ENCODE measurements around the gene KRT84. TPM values are rescaled to one million over a fixed set of nuclear protein-coding genes. Genes with fewer than 3 reads are reported as not detected.
"Not testable (repeated sequence)": the region's sequence is repeated elsewhere in the genome, so short reads cannot be mapped to it uniquely, and the experiment has no call there.

Gene KRT84
- polyA plus RNA-seq, 3 donors: not detected

DNA sequence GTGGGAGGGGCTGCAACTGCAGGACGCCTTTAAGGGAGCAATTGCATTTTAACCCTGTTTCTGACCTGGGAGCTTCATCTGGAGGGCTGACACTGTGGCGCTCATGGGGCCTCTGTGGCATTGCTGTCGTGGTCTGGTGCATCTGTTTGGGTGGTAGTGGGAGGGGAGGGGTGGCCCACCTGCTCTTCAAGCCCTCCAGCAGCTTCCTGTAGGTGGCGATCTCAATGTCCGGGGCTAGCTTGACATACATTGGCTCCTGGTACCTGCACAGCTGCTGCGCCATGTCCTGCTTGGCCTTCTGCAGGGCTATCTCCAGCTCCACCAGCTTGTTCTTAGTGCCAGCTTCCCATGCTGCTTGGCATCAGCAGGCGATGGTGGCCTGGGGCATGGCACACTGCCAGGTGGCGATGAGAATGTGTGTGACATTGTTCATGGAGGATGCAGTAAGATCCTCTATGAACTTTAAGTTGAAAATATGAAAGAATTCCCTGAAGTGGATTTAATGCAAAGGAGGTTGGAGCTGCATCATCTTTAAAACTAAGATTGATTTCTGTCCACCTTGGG is 28.4 kb upstream of the KRT84 start:
- DNase-seq (ENCODE audit: extremely low read depth in 1 of 11, low read depth in 9 of 11, low spot score in 4 of 11): no peak

DNA sequence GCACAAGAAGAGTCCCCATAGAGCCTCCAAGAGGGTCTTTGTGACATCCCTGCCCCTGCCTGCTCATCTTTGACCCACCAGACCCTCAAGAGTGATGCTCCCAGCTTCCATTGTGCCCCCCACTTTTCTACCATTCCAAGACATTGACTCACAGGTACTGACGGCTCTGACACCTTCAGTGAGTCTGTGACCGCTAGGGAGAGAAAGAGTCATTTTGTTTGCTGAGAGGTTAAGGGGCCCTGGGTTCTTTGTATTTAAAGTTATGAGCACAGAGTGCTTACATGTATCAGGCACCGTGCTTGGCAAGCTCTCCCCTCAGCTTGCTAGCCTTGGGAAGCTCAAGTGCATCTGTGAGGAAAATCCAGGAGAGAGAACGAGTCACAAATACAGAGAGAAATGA is 27.8 kb upstream of the KRT84 start:
- no peak for DNase-seq (ENCODE audit: extremely low read depth in 1 of 11, low read depth in 9 of 11, low spot score in 4 of 11)

DNA sequence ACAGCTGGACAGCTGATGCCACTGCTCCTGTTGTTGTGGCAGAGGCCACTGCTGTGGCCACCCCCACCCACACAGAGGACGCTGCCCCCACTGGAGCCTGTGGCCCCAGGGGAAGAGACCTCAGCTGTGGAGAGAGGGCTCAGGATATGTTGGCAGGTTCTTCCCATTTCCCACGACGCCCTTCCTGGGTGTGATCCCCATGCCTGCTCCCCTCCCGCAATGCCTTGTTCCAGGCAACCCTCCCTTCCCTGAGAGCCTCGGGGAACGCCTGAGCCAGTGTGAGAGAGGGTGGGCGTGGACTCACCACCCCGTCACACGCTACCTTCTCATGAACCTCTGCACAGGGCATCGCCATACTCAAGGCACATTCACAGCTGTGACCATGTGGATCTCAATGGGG is 26.4 kb upstream of the KRT84 start:
- DNase-seq (ENCODE audit: extremely low read depth in 1 of 11, low read depth in 9 of 11, low spot score in 4 of 11): no peak

DNA sequence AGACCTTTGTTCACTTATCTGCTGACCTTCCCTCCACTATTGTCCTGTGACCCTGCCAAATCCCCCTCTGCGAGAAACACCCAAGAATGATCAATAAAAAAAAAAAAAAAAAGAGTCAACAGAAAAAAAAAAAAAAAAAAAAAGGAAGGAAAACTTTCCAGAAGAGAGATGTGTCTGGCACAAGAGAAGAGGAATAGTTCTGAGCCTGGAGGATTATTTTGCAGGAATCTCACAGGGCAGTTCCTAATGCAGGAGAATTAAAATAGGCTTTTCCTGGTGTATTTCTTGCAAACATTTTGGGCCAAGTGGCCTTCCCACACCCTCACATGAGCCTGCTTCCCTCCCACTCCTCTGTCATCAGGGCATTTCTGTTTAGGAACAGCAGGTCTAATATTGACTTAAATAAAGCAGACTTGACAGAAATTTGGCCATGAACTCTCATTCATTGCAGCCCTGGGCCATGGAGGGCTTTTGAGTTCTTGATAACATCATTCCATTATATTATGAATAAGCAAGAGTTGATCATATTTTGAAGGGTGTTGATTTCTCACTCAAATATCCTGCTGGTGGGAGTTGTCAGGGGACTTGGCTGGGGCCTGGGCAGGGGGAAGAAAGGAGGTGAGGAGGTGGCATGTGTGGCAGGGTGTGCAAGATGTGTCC is 25.3 kb upstream of the KRT84 start:
- DNase-seq (ENCODE audit: extremely low read depth in 1 of 11, low read depth in 9 of 11, low spot score in 4 of 11): not testable (repeated sequence)

DNA sequence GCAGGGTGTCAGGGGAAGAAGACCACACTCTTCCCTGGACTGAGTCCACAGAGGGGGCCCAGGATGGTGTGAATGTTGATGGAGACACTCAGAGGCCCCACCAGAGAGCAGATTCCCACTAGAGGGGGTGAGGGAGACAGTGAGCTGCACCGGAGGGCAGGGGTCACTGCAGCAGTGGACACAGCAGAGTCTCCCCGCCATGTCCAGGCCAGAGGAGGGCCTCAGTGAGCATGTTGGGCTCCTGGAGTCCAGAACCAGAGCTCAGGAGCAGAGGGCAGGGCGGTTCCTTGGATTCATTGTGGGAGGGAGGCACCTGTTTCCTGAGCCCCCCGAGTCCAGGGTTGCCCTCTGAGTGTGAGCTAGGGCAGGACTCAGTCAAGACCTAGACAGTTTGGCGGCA is 22.5 kb upstream of the KRT84 start:
- DNase-seq (ENCODE audit: extremely low read depth in 1 of 11, low read depth in 9 of 11, low spot score in 4 of 11): no peak

DNA sequence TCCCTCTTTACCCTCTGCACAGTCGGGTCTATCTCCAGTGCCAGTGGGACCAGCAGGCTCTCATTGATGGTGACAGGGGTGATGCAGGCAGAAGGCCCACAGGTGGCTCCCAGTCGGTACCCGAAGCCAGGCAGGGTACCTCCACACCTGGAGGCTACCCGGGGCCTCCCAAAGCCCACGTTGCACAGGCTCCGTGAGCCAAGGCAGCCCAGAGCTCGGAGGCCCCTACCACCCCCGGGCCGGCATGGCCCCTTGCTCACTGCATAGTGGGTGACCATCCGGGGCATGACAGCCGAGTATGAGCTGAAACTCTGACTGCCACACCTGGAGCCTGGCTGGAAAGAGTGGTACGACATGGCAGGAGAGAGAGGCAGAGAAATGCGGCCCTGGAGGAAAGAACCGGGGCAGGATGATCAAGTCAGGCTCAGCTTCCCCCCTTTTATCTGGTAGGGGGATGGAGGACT is 20.5 kb upstream of the KRT84 start, which contains the start of gene KRT82:
Gene KRT82 (minus strand): TSS at position 414 of the 464 bp plus-strand sequence. CDS start 58 bp downstream, at position 356.
- DNase-seq (ENCODE audit: extremely low read depth in 1 of 11, low read depth in 9 of 11, low spot score in 4 of 11): no peak

DNA sequence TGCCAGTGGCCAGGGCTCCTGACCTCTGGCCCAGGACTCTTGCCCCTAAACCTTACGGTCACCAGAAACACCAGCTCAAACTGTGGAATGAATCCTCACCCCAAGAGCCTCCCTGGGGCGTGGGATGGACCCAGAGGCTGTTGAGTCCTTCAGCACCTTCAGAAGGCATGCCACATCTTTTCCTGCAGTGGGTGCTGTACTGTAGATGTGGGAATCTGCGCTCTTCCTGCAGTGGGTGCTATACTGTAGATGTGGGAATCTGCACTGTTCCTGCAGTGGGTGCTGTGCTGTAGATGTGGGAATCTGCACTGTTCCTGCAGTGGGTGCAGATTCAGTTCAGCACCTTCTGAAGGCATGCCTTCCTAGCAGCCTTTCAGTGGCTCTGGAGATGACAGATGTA is 19.5 kb upstream of the KRT84 start:
- no peak for DNase-seq (ENCODE audit: extremely low read depth in 1 of 11, low read depth in 9 of 11, low spot score in 4 of 11)

DNA sequence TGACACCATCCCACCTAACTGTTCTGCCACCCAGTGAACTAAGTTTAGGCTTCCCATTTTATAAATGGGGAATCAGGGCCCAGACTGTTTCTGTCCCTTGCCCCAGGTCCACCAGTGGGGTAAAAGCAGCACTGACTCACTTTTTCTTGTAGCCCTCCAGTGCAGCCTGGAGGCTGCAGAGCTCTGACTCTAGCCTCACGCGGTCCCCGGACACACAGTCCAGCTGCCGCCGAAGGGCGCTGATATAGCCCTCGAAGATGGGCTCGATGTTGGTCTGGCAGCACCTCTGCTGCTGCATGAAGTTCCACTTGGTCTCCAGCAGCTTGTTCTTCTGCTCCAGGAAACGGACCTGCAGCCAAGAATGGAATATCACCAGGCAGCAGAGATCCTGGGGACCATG is 18.1 kb upstream of the KRT84 start:
- no peak for DNase-seq (ENCODE audit: extremely low read depth in 1 of 11, low read depth in 9 of 11, low spot score in 4 of 11)

DNA sequence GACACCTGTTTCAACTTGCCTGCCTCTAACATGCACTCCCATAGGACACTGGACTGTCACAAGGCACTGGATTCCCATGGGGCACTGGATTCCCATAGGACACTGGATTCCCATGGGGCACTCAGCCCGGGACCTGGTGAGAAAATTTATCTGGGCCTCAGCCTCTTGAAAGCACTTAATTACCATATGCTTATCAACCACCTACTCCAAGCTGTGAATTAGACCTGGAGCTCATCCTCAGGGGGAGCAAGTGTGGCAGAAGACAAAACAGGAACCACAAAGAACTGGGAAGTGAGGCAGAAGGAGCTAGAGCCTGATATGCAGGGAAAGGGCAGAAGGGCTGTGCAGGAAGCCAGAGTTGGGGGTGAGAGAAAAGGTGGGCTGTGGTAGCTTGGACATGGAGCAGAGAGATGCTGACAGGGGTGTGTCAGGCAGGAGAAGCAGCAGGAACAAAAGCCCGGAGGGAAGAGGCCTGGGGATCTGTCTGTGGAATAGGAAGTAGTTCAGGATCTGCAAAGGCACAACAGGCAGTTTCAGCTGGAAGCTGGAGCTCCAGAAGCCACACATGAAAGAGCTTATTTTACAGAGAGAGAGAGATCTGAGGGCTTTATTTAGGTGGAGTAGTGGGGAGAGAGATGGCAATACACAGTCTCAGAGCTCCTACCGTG is 17.6 kb upstream of the KRT84 start:
- no peak for DNase-seq (ENCODE audit: extremely low read depth in 1 of 11, low read depth in 9 of 11, low spot score in 4 of 11)

DNA sequence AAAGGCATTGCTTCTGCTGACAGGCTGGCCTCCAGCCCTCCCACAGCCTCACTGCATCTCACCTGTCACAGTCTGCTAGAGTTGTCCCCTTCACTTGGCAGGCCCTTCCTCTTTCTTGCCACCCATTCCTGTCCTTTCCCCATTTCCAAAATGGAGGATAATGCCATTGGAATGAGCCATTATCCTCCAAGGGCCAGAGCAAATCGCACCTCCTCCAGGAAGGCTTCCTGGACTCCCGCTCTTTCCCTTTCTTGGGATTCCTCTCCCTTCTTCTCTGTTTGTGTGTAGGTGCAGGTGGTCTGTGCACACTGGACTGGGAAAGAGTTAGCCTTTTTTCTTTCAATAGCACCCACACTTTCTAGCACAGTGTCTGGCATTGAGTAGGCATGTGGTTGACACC is 16.9 kb upstream of the KRT84 start:
- DNase-seq (ENCODE audit: extremely low read depth in 1 of 11, low read depth in 9 of 11, low spot score in 4 of 11): no peak

DNA sequence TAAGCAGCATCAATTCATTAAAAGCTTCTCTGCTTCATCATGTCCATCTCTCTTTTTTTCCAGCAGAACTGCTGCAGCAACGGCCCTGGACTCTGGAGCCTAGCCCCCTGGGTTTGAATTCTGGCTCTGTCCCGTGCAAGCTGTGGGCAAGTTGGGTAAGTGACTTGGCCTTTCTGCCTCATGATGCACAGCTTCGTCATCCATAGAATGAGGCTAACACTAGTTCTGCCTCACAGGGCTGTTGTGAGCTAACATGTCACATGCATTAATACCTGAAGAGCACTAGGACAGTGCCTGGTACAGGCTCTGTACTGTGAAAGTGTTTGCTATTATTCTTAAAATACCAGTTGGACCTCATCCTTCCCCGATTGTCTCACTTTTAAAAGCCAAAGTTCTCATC is 16.5 kb upstream of the KRT84 start:
- no peak for DNase-seq (ENCODE audit: extremely low read depth in 1 of 11, low read depth in 9 of 11, low spot score in 4 of 11)

DNA sequence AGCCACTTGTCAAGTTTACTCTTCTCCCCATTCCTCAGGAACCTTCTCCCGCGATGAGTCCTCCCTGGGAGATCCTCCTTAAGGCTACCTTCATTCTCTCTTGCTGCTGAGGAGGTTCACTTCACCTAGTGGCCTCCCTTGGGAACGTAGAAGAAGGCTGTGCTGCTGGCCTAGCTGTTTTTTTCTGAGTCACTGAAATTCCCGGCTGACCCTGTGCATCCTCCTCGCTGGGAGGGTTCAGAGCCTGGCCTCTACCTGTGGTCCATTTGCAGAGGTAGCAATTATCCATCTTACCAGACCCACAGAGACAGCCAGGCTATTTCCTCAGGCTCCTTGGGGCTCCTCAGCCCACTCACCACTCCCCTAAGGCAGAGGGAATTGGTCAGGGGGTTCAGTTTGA is 16.1 kb upstream of the KRT84 start:
- DNase-seq (ENCODE audit: extremely low read depth in 1 of 11, low read depth in 9 of 11, low spot score in 4 of 11): no peak

DNA sequence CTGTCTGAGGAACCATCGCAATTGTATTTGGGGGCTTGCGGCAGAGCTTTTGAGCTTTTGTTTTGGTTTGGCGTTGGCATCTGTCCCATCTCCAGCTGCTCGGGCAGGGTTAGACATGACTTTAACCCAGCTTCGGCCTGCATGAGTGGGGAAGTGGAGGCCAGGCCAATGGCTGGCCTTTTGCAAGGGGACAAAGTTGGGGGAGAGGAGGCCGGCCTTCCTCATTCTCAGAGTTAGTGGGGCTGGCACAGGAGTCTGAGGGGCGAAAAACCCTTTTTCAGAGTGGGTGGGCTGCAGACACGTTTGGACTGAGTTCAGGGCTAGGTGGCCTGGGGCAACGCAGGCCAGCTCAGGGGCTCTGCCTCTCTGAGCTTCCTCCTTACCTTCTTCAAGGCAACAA is 15.5 kb upstream of the KRT84 start:
- no peak for DNase-seq (ENCODE audit: extremely low read depth in 1 of 11, low read depth in 9 of 11, low spot score in 4 of 11)

DNA sequence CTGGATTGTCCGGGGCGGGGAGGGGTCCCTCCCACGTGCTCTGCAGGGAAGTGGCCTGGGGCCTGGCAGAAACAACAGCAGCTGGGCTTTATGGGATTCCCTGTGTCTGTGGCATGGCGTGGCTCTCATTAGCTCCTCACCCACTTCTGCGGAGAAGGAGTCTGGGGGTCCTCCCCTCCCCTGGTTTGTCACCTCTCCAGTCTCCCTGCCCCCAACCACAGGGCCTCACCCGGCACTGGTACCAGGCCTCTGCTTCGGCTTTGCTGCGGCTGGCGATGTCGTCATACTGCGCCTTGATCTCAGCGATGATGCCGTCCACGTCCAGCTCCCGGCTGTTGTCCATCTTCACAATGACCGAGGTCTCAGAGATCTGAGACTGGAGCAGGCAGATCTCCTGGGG is 14.3 kb upstream of the KRT84 start:
- no peak for DNase-seq (ENCODE audit: extremely low read depth in 1 of 11, low read depth in 9 of 11, low spot score in 4 of 11)

DNA sequence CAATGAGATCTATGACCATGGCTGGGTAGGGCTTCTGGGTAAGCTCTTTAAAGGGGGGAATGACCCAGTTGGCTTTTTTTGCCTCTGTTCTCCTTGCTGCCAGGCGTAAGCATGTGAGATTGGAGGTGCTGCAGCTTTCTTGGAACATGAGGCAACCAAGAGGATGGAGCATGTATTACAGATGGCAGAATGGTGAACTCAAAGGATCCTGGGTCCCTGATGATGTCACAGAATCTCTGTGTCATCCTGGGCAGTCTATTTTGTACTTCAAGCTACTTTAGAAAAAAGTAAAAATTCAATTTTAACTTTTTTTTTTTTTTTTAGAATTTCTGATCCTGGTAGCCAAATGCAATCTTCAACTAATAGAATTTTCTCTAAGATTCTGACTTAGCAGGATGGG is 12.7 kb upstream of the KRT84 start:
- DNase-seq (ENCODE audit: extremely low read depth in 1 of 11, low read depth in 9 of 11, low spot score in 4 of 11): no peak

DNA sequence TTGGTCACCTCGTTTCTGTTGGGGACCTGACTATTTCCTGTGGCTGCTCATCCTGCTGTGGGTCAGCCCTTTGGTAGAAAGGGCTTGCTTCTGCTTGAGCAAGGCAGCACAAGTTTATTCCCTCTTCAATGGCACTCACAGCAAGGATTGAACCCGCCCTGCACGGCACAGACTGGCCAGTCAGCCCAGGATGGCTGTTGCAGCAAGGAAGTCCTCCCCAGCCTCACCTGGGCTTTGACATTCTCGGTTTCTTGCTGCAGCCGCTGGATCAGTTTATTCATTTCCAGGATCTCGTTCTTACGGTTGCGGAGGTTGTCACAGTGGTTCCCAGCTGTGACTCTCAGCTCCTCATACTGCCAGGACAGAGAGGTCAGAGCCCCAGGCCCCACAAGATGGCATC is 11.2 kb upstream of the KRT84 start:
- no peak for DNase-seq (ENCODE audit: extremely low read depth in 1 of 11, low read depth in 9 of 11, low spot score in 4 of 11)

DNA sequence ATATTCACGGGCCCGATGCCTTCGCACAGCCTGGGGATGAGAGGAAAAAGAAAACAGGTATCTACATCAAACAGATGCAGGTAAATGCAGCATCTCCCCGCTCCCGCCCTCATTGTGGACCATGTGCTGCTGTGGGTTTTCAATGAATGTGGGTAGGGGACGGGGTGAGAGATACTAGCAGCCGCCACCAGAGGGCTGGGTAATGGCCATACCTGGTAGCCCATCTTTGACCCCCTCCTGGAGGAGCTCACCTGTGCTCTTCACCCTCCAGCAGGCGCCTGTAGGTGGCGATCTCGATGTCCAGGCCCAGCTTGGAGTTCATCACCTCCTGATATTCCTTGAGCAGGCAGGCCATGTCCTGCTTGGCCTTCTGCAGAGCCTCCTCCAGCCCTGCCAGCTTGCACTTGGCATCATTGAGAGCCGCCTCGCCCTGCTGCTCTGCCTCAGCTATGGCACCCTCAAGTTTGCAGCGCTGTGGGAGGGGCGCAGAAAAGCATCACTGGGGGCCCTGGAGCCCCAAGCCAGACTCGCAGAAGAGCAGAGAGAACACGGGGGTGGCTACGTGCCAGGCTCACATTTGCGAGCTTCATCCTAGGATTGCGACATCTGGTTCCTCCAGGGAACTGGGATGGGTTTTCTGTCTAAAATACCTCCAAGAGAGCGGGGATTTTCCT is 10.4 kb upstream of the KRT84 start:
- no peak for DNase-seq (ENCODE audit: extremely low read depth in 1 of 11, low read depth in 9 of 11, low spot score in 4 of 11)

DNA sequence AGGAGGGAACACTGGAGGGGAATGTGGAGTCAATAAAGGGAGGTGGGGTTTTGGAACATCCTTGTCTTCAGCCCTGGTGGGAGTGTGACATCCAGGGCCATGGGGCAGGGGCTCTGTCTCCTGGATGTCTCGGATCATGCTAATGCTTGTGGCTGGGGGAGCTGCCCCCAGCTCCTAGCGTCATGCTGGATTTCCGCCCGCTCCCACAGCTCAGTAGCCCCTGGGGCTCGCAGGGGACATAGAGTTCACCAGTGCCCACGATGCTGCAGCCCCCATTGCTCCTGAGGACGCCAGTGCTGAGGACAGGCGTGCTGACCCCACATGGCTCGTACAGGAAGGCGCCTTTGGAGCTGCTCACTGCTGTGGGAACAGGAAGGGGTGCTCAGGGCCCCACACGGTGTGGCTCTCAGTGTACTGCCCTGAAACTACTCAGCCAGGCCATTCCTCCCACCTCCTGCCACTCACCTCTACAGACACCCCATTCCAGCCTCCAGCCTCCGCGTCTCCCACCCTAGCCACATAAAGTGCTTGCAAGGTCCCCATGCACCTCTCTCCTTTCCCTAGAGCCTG is 9.5 kb upstream of the KRT84 start:
- DNase-seq (ENCODE audit: extremely low read depth in 1 of 11, low read depth in 9 of 11, low spot score in 4 of 11): no peak

DNA sequence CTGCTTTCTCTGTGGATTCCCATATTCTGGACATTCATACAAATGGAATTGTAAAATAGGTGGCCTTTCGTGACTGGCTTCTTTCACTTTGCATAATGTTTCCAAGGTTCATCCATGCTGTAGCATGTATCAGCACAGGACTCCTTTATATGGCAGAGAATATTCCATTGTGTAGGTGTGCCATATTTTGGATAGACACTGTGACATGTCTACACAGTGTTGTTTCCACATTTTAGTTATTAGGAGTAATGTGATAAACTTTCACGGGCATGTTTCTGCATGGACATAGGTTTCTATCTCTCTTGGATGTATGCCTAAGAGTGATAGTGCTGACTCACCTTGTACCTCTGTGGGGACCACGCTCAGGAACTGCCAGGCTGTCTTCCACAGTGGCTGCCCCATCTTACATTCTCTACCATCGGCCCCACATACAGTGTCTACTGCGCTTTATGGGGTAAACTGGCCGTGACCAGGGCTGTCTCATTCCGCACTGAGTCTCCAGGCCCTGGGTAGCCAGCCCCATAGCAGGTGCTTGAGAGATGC is 7.1 kb upstream of the KRT84 start:
- DNase-seq (ENCODE audit: extremely low read depth in 1 of 11, low read depth in 9 of 11, low spot score in 4 of 11): no peak

DNA sequence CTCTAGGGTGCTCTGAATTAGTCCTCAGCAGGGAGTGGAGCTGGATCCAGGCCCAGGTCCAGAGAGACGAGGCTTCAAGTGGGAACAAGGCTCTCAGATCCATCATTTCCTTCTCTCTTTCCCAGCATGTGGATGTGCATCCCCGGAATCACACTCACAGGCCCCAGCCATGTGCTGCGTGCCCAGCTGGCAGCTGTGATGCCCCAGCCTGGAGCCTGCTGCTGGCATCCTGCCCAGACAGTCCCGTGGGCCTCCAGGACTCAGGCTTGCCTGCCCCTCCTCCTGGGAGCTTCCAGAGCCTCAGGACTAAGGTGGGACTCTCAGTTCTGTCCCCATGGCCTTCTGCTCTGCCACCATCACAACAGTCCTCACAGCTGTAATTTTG is 6.2 kb upstream of the KRT84 start:
- DNase-seq (ENCODE audit: extremely low read depth in 1 of 11, low read depth in 9 of 11, low spot score in 4 of 11): no peak
